GM23338 (cell line): ENCODE results near the gene HSPBAP1. TPM values are rescaled to one million over a fixed set of nuclear protein-coding genes. Genes with fewer than 3 reads are reported as not detected.

ENCODE experiments used
- ATAC-seq: fragments of 200-7000 bp; cut with Tn5 transposase; 3 replicates; pipeline ENCODE4 v1.9.1; 2020
- DNase-seq: peaks from one replicate; pipeline ENCODE4 v3.0.0-alpha.2; 2015; ENCODE audit warnings: low spot score
- H2AFZ ChIP-seq: fragments of 200-600 bp; sonication (generic); 2 replicates; pipeline ENCODE4 v1.8.0; 2016; ENCODE audit warnings: antibody characterized with exemption, mild to moderate bottlenecking, moderate library complexity
- H3F3A ChIP-seq: fragments of 200-600 bp; sonication (generic); replicated peaks from 2 replicates; pipeline ENCODE4 v1.8.0; 2017; ENCODE audit warnings: antibody characterized with exemption, mixed run types, low read depth
- H3K27ac ChIP-seq: fragments of 200-600 bp; sonication (generic); 2 replicates; pipeline ENCODE4 v1.6.1; 2016; ENCODE audit warnings: low read depth
- H3K27me3 ChIP-seq: fragments of 200-600 bp; sonication (generic); 2 replicates; pipeline ENCODE4 v1.8.0; 2016; ENCODE audit warnings: mild to moderate bottlenecking, mixed run types, moderate library complexity; ENCODE audit not compliant: insufficient read depth
- H3K36me3 ChIP-seq: fragments of 200-600 bp; sonication (generic); 2 replicates; pipeline ENCODE4 v1.8.0; 2016; ENCODE audit warnings: mild to moderate bottlenecking; ENCODE audit not compliant: insufficient read depth
- H3K4me1 ChIP-seq: fragments of 200-600 bp; sonication (generic); 2 replicates; pipeline ENCODE4 v1.8.0; 2016; ENCODE audit warnings: mild to moderate bottlenecking, moderate library complexity; ENCODE audit not compliant: insufficient read depth
- H3K4me2 ChIP-seq: fragments of 200-600 bp; sonication (generic); 2 replicates; pipeline ENCODE4 v1.7.1; 2017; ENCODE audit warnings: mixed run types
- H3K4me3 ChIP-seq: fragments of 200-600 bp; sonication (generic); 2 replicates; pipeline ENCODE4 v1.6.1; 2016; ENCODE audit warnings: mixed run types
- H3K79me2 ChIP-seq: fragments of 200-600 bp; sonication (generic); replicated peaks from 2 replicates; pipeline ENCODE4 v1.8.0; 2017; ENCODE audit warnings: mild to moderate bottlenecking; ENCODE audit not compliant: insufficient read depth
- H3K9me2 ChIP-seq: fragments of 200-600 bp; sonication (generic); 2 replicates; pipeline ENCODE4 v1.8.0; 2017; ENCODE audit not compliant: insufficient read depth
- H4K20me1 ChIP-seq: fragments of 200-600 bp; sonication (generic); replicated peaks from 2 replicates; pipeline ENCODE4 v1.8.0; 2017; ENCODE audit warnings: mild to moderate bottlenecking; ENCODE audit not compliant: insufficient read depth
- H3K27ac Mint-ChIP-seq: 2 replicates; pipeline ENCODE4 v1.8.0; 2020; ENCODE audit warnings: inconsistent platforms, mild to moderate bottlenecking, moderate library complexity, mixed read lengths
- H3K27me3 Mint-ChIP-seq: 3 replicates; pipeline ENCODE4 v1.8.0; 2022; ENCODE audit warnings: low read depth, mild to moderate bottlenecking, moderate library complexity, mixed read lengths, inconsistent platforms; ENCODE audit not compliant: insufficient read depth, poor library complexity
- H3K36me3 Mint-ChIP-seq: 3 replicates; pipeline ENCODE4 v1.8.0; 2021; ENCODE audit warnings: low read depth, mild to moderate bottlenecking, inconsistent platforms, moderate library complexity, mixed read lengths
- H3K4me1 Mint-ChIP-seq: 3 replicates; pipeline ENCODE4 v1.8.0; 2020; ENCODE audit warnings: mild to moderate bottlenecking, inconsistent platforms, mixed read lengths
- H3K4me3 Mint-ChIP-seq: 3 replicates; pipeline ENCODE4 v1.8.0; 2021; ENCODE audit warnings: moderate library complexity, mild to moderate bottlenecking, inconsistent platforms, mixed read lengths
- H3K9me3 Mint-ChIP-seq: 3 replicates; pipeline ENCODE4 v1.8.0; 2020; ENCODE audit warnings: moderate library complexity, mild to moderate bottlenecking, inconsistent platforms, mixed read lengths
- CREB1 ChIP-seq: fragments of 250-450 bp; sonication (Bioruptor Pico); IDR thresholded peaks from 2 replicates; pipeline ENCODE4 v1.5.0; 2020; ENCODE audit warnings: low read depth, mild to moderate bottlenecking, moderate library complexity
- CTCF ChIP-seq, 2 experiments: fragments of 200-600 bp in 1 of 2; sonication (generic) in 1 of 2; conservative IDR thresholded peaks; 2 replicates each; pipeline versions ENCODE4 v1.5.1 to v1.6.1; 2016 to 2017; ENCODE audit warnings: antibody characterized with exemption in 2 of 2, low read depth in 2 of 2, mild to moderate bottlenecking in 2 of 2, moderate library complexity in 1 of 2
- ETS1 ChIP-seq: IDR thresholded peaks from 2 replicates; pipeline ENCODE4 v1.6.1; 2016; ENCODE audit warnings: antibody characterized with exemption
- EZH2 ChIP-seq: fragments of 200-600 bp; sonication (generic); IDR thresholded peaks from one replicate; pipeline ENCODE4 v1.8.0; 2017; ENCODE audit warnings: antibody characterized with exemption, mild to moderate bottlenecking, low read depth; ENCODE audit not compliant: unreplicated experiment
- EZH2phosphoT487 ChIP-seq: fragments of 200-600 bp; sonication (generic); IDR thresholded peaks from one replicate; pipeline ENCODE4 v1.8.1; 2018; ENCODE audit warnings: antibody characterized with exemption; ENCODE audit not compliant: unreplicated experiment
- JUNB ChIP-seq: IDR thresholded peaks from one replicate; pipeline ENCODE4 v1.6.1; 2016; ENCODE audit warnings: antibody characterized with exemption; ENCODE audit not compliant: unreplicated experiment
- NANOG ChIP-seq: IDR thresholded peaks from 2 replicates; pipeline ENCODE4 v1.6.1; 2016; ENCODE audit warnings: antibody characterized with exemption, borderline replicate concordance
- POLR2AphosphoS5 ChIP-seq: IDR thresholded peaks from 2 replicates; pipeline ENCODE4 v1.6.1; 2016; ENCODE audit warnings: antibody characterized with exemption, low read depth
- REST ChIP-seq: IDR thresholded peaks from one replicate; pipeline ENCODE4 v1.6.1; 2018; ENCODE audit warnings: antibody characterized with exemption; ENCODE audit not compliant: unreplicated experiment
- STAT1 ChIP-seq: IDR thresholded peaks from one replicate; pipeline ENCODE4 v1.6.1; 2016; ENCODE audit warnings: antibody characterized with exemption; ENCODE audit not compliant: unreplicated experiment
- ZNF114 ChIP-seq: fragments of 250-450 bp; sonication (Bioruptor Pico); IDR thresholded peaks from 2 replicates; pipeline ENCODE4 v1.5.0; 2020; ENCODE audit warnings: mild to moderate bottlenecking, moderate library complexity
- ZNF331 ChIP-seq: fragments of 250-450 bp; sonication (Bioruptor Pico); IDR thresholded peaks from 2 replicates; pipeline ENCODE4 v1.5.0; 2020; ENCODE audit warnings: low read depth, mild to moderate bottlenecking, moderate library complexity
- ZNF462 ChIP-seq: fragments of 250-450 bp; sonication (Bioruptor Pico); IDR thresholded peaks from 2 replicates; pipeline ENCODE4 v1.5.0; 2020; ENCODE audit warnings: mild to moderate bottlenecking, moderate library complexity
- polyA plus RNA-seq: library from polyadenylated mRNA; unstranded; fragments of >200 nt; fragmentation: Nextera tagmentation; extraction: Ambion mirVana; gene quantifications from 2 replicates; pipeline ENCODE4 v1.2.1, GENCODE V29; 2016
- total RNA-seq: library from RNA; depleted of rRNA; stranded (reverse); fragments of >200 nt; shearing (Covaris generic); gene quantifications from 2 replicates; pipeline ENCODE4 v1.2.3, GENCODE V29; 2014

The HSPBAP1 gene
- total and polyA plus RNA-seq, 2 experiments from 2014 or later: 8.0 to 11.7 TPM

- Histone ChIP-seq H3K79me2 (0 out of 2 replicates have a peak, but pooled peaks cover 3% of the 10 kb centered on the region), H3K27ac (no peak overlapping the region), H4K20me1 (no peaks in the 10 kb centered on the region), H3K36me3 (peaks cover 12% of the 10 kb centered on the region), H3F3A (no peaks in the 10 kb centered on the region), H2AFZ (no peak overlapping the region), H3K27me3 (no peaks in the 10 kb centered on the region), H3K4me3 (no peak overlapping the region), H3K4me1 (no peaks in the 10 kb centered on the region), H3K9me2 (0 out of 2 replicates have a peak, but pooled peaks cover 2% of the 10 kb centered on the region), H3K4me2 (no peak overlapping the region)
- no peak overlapping the region for H3K4me3 Mint-ChIP-seq
- no peak for DNase-seq
- H3K4me1 Mint-ChIP-seq: no peaks in the 10 kb centered on the region
- no peak overlapping the region for H3K27ac Mint-ChIP-seq
- no peak for ATAC-seq
- H3K27me3 Mint-ChIP-seq: no peaks in the 10 kb centered on the region
- peaks cover 17% of the 10 kb centered on the region for H3K36me3 Mint-ChIP-seq
- TF ChIP-seq STAT1 (no peak), REST (no peak), POLR2AphosphoS5 (no peak), NANOG (no peak), ETS1 (no peak), ZNF331 (CRISPR knock-in tag) (no peak), CREB1 (no peak), EZH2 (no peak), EZH2phosphoT487 (no peak), ZNF462 (CRISPR knock-in tag) (no peak), CTCF (conservative IDR thresholded peaks at IDR 0.05; ENCODE audit: low read depth in 2 of 2) (no peak), ZNF114 (no peak), JUNB (no peak)
- H3K9me3 Mint-ChIP-seq: peaks cover 10% of the 10 kb centered on the region
Measured at GRCh38 chr3:122784436-122784835, 9.2 kb downstream of the HSPBAP1 start.
